GM10248 (cell line): Measurements from ENCODE around the gene RAPH1.
"Not testable (repeated sequence)": the region's sequence is repeated elsewhere in the genome, so short reads cannot be mapped to it uniquely, and the experiment has no call there.

Source experiments
- CTCF ChIA-PET: fragments of 300-600 bp; sonication (Branson Sonifier 250); formaldehyde crosslinking; extraction: SDS; loops from one replicate; lab custom pipeline; 2021; ENCODE audit warnings: antibody characterized with exemption; lab: Yijun Ruan, JAX
- POLR2A ChIA-PET: fragments of 350-650 bp; sonication (Branson Sonifier 250); formaldehyde crosslinking; extraction: SDS; loops from one replicate; lab custom pipeline; 2020; ENCODE audit warnings: antibody characterized with exemption; lab: Yijun Ruan, JAX
- DNase-seq: peaks from one replicate; pipeline ENCODE4 v3.0.0; 2012; ENCODE audit errors: extremely low spot score
- TF ChIP-seq, protein P1 (sequence below): IDR thresholded peaks from 2 replicates; pipeline ENCODE4 v1.5.1; 2012; ENCODE audit warnings: mild to moderate bottlenecking, low read depth; ENCODE audit errors: extremely low read depth, missing control alignments, control extremely low read depth

Gene RAPH1

GRCh38 chr2:203396667-203397066, 138.4 kb downstream of the RAPH1 start:
- TF ChIP-seq, protein P1, sequence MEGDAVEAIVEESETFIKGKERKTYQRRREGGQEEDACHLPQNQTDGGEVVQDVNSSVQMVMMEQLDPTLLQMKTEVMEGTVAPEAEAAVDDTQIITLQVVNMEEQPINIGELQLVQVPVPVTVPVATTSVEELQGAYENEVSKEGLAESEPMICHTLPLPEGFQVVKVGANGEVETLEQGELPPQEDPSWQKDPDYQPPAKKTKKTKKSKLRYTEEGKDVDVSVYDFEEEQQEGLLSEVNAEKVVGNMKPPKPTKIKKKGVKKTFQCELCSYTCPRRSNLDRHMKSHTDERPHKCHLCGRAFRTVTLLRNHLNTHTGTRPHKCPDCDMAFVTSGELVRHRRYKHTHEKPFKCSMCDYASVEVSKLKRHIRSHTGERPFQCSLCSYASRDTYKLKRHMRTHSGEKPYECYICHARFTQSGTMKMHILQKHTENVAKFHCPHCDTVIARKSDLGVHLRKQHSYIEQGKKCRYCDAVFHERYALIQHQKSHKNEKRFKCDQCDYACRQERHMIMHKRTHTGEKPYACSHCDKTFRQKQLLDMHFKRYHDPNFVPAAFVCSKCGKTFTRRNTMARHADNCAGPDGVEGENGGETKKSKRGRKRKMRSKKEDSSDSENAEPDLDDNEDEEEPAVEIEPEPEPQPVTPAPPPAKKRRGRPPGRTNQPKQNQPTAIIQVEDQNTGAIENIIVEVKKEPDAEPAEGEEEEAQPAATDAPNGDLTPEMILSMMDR = no peak
- ChIA-PET POLR2A (no interaction called here), CTCF (no interaction called here)
- no peak for DNase-seq

DNA sequence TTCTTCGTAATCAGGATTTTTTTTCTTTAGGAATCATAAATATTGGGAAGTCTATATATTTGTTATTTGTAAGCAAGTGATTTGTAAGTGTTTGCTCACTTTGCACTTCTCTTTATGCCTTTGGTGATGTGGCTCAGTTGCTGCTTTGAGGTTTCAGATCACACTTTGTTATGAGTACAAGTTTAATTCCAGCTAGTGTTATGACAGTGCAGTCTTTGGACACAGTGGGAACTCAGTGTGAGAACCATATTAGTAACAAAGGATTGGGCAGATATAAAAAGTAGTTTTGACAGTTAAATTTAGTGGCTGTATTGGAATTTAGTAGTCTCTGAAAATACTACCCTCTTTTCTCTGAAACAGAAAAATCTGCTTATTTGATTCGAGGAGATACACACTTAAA, 139.2 kb downstream of the RAPH1 start:
- ChIA-PET CTCF (no interaction called here), POLR2A (no interaction called here)
- TF ChIP-seq, protein P1 = no peak
- DNase-seq = no peak

DNA sequence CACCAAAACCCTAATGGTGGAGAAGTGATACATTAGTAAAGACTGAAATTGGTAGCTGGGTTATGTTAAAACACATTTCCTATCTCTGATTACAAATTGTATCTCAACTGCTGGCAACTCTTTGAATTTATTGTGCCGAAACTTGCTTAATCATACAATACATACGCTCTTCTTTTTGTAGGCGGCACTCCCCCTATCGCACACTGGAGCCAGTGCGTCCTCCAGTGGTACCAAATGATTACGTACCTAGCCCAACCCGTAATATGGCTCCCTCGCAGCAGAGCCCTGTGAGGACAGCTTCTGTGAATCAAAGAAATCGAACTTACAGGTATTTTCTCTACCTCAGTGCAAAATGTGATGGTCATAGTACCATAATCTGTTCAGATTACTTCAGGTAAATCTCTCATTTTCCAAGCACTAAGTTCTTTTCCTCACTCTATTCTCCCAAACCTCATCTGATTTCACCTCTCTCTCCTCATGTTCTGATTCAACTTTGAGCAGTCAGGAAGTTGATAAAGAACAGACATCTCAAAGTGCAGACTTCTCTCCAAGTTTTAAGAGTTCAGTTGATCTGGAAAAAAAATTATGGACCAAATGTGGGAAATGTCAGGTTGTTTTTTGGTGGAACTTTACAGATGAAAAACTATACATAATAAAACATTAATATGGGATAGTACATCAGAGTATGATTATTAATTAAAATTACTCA, 140.4 kb downstream of the RAPH1 start:
- TF ChIP-seq, protein P1 = no peak
- ChIA-PET POLR2A (no interaction called here), CTCF (no interaction called here)
- DNase-seq = no peak

GRCh38 chr2:203388153-203388552, 146.9 kb downstream of the RAPH1 start:
- DNase-seq, POLR2A ChIA-PET: not testable (repeated sequence)
- CTCF ChIA-PET = interaction anchor here (1.3 kb wide), 1 partner anchor 79 kb away, joined by 3 read pairs; no protein-coding TSS in a partner anchor

DNA sequence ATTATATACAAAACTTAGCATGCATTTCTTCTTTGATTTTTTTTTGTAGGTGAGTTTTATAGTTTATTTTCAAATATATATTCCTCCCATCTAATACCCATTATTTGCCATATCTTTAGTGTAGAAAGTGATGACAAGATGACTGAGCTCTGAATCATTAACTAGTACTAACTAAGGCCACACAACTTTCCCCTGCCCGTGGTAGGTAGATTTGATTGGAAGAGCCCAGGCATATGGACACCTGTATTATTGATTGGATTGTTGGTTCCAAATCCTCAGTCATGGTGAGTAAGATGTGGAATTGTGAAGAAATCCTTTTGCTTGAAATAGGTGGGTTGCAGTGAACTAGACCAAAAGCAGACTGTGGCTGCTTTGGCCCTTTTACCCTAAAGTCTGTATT, 152.1 kb downstream of the RAPH1 start:
- TF ChIP-seq, protein P1 = no peak
- CTCF ChIA-PET = interaction anchor here (0.8 to 1.1 kb wide), 4 partner anchors 9 to 52 kb away, joined by 3 to 4 read pairs (median 3); no protein-coding TSS in a partner anchor
- no peak for DNase-seq
- POLR2A ChIA-PET = no interaction called here

DNA sequence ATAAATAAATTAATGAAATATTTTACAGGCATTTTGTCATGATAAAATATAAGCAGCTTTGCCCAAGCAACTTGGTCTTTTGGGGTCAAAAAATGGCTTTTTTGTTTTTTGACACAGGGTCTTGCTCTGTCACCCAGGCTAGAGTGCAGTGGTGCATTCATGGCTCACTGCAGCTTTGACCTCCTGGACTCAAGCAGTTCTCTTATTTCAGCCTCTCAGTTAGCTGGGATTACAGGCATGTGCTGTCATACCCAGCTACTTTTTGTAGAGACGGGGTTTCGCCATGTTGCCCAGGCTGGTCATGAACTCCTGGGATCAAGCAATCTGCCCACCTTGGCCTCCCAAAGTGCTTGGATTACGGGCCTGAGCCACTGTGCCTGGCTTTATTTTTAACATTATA, 155.9 kb downstream of the RAPH1 start:
- ChIA-PET CTCF (interaction anchor here (1.0 to 1.6 kb wide), 2 partner anchors 38 to 44 kb away, joined by 3 read pairs; no protein-coding TSS in a partner anchor), POLR2A (no interaction called here)
- no peak for DNase-seq
- TF ChIP-seq, protein P1 = no peak

DNA sequence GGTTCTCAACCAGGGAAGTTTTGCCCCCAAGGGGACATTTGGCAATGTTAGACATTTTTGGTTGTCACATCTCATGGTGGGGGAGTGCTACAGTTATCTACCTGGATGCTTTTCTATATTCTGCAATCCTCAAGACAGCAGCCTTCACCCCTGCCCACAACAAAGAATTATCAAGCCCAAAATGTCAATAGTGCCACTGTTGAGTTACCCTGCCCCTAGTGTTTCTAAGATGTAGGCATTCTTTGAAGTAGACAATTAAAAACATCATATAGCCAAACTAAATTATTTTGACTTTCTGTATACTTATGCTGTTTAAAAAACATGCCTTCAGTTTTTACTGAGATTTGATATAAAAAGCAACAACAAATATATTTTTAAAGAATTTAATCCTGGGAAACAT, 158.9 kb downstream of the RAPH1 start:
- TF ChIP-seq, protein P1 = no peak
- no peak for DNase-seq
- ChIA-PET CTCF (interaction anchor here (1.1 kb wide), 1 partner anchor 8 kb away, joined by 7 read pairs; no protein-coding TSS in a partner anchor), POLR2A (no interaction called here)

GRCh38 chr2:203372706-203373105, 162.4 kb downstream of the RAPH1 start:
- DNase-seq, CTCF ChIA-PET, POLR2A ChIA-PET: not testable (repeated sequence)
